PC-9 (cell line): ENCODE data around the gene STXBP5. TPM values are rescaled to one million over a fixed set of nuclear protein-coding genes. Genes with fewer than 3 reads are reported as not detected.

ENCODE experiments used
- BruUV-seq: library from RNA; stranded (reverse); fragments of 400-500 nt; replicated peaks from 2 replicates; lab custom pipeline; 2021; lab: Mats Ljungman, UMichigan
- CTCF ChIA-PET: fragments of 300-600 bp; sonication (Branson Sonifier 250); formaldehyde crosslinking; loops from one replicate; lab custom pipeline; 2022; ENCODE audit warnings: antibody characterized with exemption; lab: Charles Lee
- POLR2A ChIA-PET: fragments of 300-600 bp; sonication (Branson Sonifier 250); formaldehyde crosslinking; loops from one replicate; lab custom pipeline; 2022; ENCODE audit warnings: antibody characterized with exemption; ENCODE audit not compliant: unreplicated experiment; lab: Charles Lee
- DNase-seq, 2 experiments: peaks; one replicate each; pipeline versions ENCODE4 v3.0.0 to v3.0.0-alpha.2; 2015 to 2022; ENCODE audit warnings: mixed read lengths in 1 of 2
- H2AFZ ChIP-seq: fragments of 200-600 bp; sonication (generic); 2 replicates; pipeline ENCODE4 v1.8.1; 2017; ENCODE audit warnings: antibody characterized with exemption
- H3F3A ChIP-seq: fragments of 200-600 bp; sonication (generic); 2 replicates; pipeline ENCODE4 v1.8.1; 2017; ENCODE audit warnings: antibody characterized with exemption, mild to moderate bottlenecking, low read depth; ENCODE audit not compliant: insufficient read depth
- H3K27ac ChIP-seq: fragments of 200-600 bp; sonication (generic); 2 replicates; pipeline ENCODE4 v1.6.1; 2016; ENCODE audit warnings: mixed run types
- H3K27me3 ChIP-seq: fragments of 200-600 bp; sonication (generic); 2 replicates; pipeline ENCODE4 v1.6.1; 2016; ENCODE audit warnings: low read depth, mixed run types; ENCODE audit not compliant: insufficient read depth
- H3K36me3 ChIP-seq: fragments of 200-600 bp; sonication (generic); 2 replicates; pipeline ENCODE4 v1.6.1; 2016; ENCODE audit warnings: low read depth, mixed run types
- H3K4me1 ChIP-seq: fragments of 200-600 bp; sonication (generic); replicated peaks from 2 replicates; pipeline ENCODE4 v1.6.1; 2016; ENCODE audit warnings: mixed run types; ENCODE audit not compliant: insufficient read depth
- H3K4me2 ChIP-seq: fragments of 200-600 bp; sonication (generic); 2 replicates; pipeline ENCODE4 v1.6.1; 2017; ENCODE audit warnings: mixed run types
- H3K4me3 ChIP-seq: fragments of 200-600 bp; sonication (generic); 2 replicates; pipeline ENCODE4 v1.6.1; 2016; ENCODE audit warnings: mixed run types
- H3K79me2 ChIP-seq: fragments of 200-600 bp; sonication (generic); 2 replicates; pipeline ENCODE4 v1.6.1; 2017; ENCODE audit warnings: low read depth, mixed run types
- H3K9me2 ChIP-seq: fragments of 200-600 bp; sonication (generic); 2 replicates; pipeline ENCODE4 v1.8.1; 2017; ENCODE audit warnings: mild to moderate bottlenecking; ENCODE audit not compliant: insufficient read depth
- H3K9me3 ChIP-seq: fragments of 200-600 bp; sonication (generic); 2 replicates; pipeline ENCODE4 v1.8.1; 2016; ENCODE audit warnings: low read depth; ENCODE audit not compliant: insufficient read depth
- H4K20me1 ChIP-seq: fragments of 200-600 bp; sonication (generic); 2 replicates; pipeline ENCODE4 v1.8.1; 2017; ENCODE audit not compliant: insufficient read depth
- EZH2 ChIP-seq: fragments of 200-600 bp; sonication (generic); IDR thresholded peaks from 2 replicates; pipeline ENCODE4 v1.8.0; 2017; ENCODE audit warnings: antibody characterized with exemption, low read depth
- intact Hi-C: fragments of 100-400 bp; cut with micrococcal nuclease; formaldehyde crosslinking; loops from one replicate; pipeline ENCODE4 v1.10.0; 2022; ENCODE audit not compliant: unreplicated experiment
- total RNA-seq: library from RNA; stranded (reverse); gene quantifications from 2 replicates; pipeline ENCODE4 v1.2.3, GENCODE V29; 2021
- TF ChIP-seq, protein P1 (sequence below): fragments of 200-600 bp; sonication (generic); conservative IDR thresholded peaks from 2 replicates; pipeline ENCODE4 v1.6.1; 2017; ENCODE audit warnings: mixed run types, antibody characterized with exemption, mild to moderate bottlenecking, moderate library complexity

The STXBP5 gene
- total RNA-seq, 1 experiment from 2014 or later = 4.6 TPM

DNA sequence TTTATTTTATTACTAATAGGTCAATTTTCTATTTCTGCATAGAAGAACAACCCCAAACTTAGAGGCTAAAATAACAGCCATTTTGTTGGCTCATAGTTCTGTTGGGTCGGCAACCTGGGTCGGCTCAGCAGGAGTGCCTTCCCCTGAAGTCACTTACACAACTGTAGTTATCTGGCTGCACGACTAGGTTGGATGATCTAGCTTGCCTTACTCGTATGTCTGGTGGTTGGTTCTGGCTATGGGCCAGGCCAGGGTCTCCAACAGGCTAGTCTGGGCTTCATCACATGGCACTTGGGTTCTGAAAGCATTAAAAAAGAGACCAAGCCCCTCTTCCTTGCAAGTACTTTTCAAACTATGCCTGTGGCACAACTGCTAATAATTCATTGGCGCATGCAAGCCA is 53.5 kb downstream of the STXBP5 start:
- no peak for DNase-seq
- intact Hi-C loops = no loop called here
- Histone ChIP-seq H3K9me3 (no peaks in the 10 kb centered on the region), H3K27me3 (no peaks in the 10 kb centered on the region), H3K4me1 (no peaks in the 10 kb centered on the region), H3K9me2 (no peaks in the 10 kb centered on the region), H3K36me3 (no peaks in the 10 kb centered on the region), H3F3A (no peaks in the 10 kb centered on the region; the same call in 1 of the 2 replicates), H3K79me2 (no peaks in the 10 kb centered on the region), H3K27ac (no peak overlapping the region), H2AFZ (no peak overlapping the region), H3K4me2 (no peak overlapping the region), H4K20me1 (no peaks in the 10 kb centered on the region), H3K4me3 (no peak overlapping the region)
- TF ChIP-seq EZH2 = no peak
- TF ChIP-seq, protein P1, sequence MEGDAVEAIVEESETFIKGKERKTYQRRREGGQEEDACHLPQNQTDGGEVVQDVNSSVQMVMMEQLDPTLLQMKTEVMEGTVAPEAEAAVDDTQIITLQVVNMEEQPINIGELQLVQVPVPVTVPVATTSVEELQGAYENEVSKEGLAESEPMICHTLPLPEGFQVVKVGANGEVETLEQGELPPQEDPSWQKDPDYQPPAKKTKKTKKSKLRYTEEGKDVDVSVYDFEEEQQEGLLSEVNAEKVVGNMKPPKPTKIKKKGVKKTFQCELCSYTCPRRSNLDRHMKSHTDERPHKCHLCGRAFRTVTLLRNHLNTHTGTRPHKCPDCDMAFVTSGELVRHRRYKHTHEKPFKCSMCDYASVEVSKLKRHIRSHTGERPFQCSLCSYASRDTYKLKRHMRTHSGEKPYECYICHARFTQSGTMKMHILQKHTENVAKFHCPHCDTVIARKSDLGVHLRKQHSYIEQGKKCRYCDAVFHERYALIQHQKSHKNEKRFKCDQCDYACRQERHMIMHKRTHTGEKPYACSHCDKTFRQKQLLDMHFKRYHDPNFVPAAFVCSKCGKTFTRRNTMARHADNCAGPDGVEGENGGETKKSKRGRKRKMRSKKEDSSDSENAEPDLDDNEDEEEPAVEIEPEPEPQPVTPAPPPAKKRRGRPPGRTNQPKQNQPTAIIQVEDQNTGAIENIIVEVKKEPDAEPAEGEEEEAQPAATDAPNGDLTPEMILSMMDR = no peak
- ChIA-PET CTCF (interaction anchor here (0.6 kb wide), 1 partner anchor 8 kb away, joined by 3 read pairs; no protein-coding TSS in a partner anchor), POLR2A (no interaction called here)
- no TSS peak for BruUV-seq

- Histone ChIP-seq H3K9me2 (no peaks in the 10 kb centered on the region), H3K4me3 (no peak overlapping the region), H3F3A (no peaks in the 10 kb centered on the region; the same call in 1 of the 2 replicates), H4K20me1 (no peaks in the 10 kb centered on the region), H3K36me3 (no peaks in the 10 kb centered on the region; the same call in 1 of the 2 replicates), H3K27me3 (no peaks in the 10 kb centered on the region), H3K4me1 (no peaks in the 10 kb centered on the region), H3K27ac (no peak overlapping the region), H3K79me2 (no peaks in the 10 kb centered on the region), H3K9me3 (no peaks in the 10 kb centered on the region), H3K4me2 (no peak overlapping the region), H2AFZ (no peak overlapping the region)
- no TSS peak for BruUV-seq
- intact Hi-C loops = no loop called here
- POLR2A ChIA-PET = interaction anchor here (0.7 kb wide), 1 partner anchor 1232 kb away, joined by 3 read pairs; no protein-coding TSS in a partner anchor
- DNase-seq = no peak
- TF ChIP-seq, protein P1 = no peak
- TF ChIP-seq EZH2 = no peak
- CTCF ChIA-PET = no interaction called here
Measured at GRCh38 chr6:147260091-147260490, 55.9 kb downstream of the STXBP5 start.

GRCh38 chr6:147262946-147263345 is 58.7 kb downstream of the STXBP5 start:
- Histone ChIP-seq H3K4me3 (no peak overlapping the region), H4K20me1 (no peaks in the 10 kb centered on the region), H3K4me1 (no peaks in the 10 kb centered on the region), H3K9me2 (no peaks in the 10 kb centered on the region; the same call in 1 of the 2 replicates), H3K27ac (no peak overlapping the region), H2AFZ (no peak overlapping the region), H3F3A (no peaks in the 10 kb centered on the region), H3K9me3 (no peaks in the 10 kb centered on the region), H3K79me2 (no peaks in the 10 kb centered on the region), H3K27me3 (no peaks in the 10 kb centered on the region), H3K36me3 (no peaks in the 10 kb centered on the region; the same call in 1 of the 2 replicates), H3K4me2 (no peak overlapping the region)
- intact Hi-C loops = no loop called here
- ChIA-PET CTCF (no interaction called here), POLR2A (no interaction called here)
- BruUV-seq = no TSS peak
- no peak for DNase-seq
- TF ChIP-seq EZH2 = no peak
- TF ChIP-seq, protein P1 = no peak
